Measurements from ENCODE around the gene MTG2. TPM values are rescaled to one million over a fixed set of nuclear protein-coding genes. Genes with fewer than 3 reads are reported as not detected.

Gene MTG2
- total and polyA plus RNA-seq, 2 of the 13 experiments (the other 11 are each of a cell fraction or from before 2014, with no cell fraction given): 20.4 to 37.8 TPM

DNA sequence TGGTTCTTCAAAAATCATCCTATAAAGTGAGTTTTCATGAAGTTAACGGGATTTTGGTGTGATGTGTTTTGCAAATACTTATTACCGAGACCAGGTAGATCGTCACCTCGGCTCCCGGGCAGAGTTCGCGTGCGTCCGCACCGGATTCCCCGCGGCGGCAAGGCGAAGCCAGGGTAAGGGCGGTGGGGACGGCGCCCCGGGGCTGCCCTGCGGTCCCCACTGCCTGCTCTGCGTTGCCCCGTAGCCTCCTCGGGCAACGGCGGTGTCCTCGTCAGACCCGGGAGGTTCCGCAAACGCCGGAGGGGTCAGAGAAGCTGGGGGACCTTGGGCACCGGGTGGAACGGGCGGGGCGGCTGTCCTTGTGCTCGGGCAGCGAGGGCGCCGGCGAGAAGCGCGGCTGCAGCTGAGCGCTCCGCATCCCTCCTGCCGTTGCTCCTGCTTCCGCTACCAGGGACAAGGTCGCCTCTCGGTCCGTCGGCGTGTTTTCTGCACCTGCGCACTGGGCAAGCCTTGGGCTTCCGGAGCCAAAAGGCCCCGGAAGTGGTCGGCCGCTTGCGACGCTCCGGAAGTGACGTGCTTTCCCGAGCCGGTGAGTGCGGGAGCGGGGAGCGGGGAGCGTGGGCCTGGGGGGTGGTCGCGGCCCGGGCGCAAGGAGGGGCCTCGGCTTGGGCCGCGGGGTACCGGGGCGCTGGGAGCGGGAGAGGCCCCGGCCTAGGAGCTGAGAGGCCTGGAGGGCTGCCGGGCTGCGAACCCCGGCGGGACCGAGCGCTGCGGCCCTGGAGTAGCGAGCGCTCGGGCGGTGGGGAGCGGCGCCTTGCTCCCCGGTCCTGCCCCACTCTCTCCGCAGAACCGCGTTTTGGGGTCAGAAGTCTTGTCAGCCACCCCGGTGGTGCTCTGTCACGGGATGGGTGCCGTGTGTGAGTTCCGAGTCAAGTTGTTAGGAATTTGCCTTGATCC lies at the start of gene MTG2 (continued):
- TF ChIP-seq, protein P1, sequence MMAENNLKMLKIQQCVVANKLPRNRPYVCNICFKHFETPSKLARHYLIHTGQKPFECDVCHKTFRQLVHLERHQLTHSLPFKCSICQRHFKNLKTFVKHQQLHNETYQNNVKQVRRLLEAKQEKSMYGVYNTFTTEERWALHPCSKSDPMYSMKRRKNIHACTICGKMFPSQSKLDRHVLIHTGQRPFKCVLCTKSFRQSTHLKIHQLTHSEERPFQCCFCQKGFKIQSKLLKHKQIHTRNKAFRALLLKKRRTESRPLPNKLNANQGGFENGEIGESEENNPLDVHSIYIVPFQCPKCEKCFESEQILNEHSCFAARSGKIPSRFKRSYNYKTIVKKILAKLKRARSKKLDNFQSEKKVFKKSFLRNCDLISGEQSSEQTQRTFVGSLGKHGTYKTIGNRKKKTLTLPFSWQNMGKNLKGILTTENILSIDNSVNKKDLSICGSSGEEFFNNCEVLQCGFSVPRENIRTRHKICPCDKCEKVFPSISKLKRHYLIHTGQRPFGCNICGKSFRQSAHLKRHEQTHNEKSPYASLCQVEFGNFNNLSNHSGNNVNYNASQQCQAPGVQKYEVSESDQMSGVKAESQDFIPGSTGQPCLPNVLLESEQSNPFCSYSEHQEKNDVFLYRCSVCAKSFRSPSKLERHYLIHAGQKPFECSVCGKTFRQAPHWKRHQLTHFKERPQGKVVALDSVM (CRISPR knock-in tag; IDR thresholded peaks at IDR 0.05): peak; percentile 83
- no peak for TF ChIP-seq IKZF1 (IDR thresholded peaks at IDR 0.05)
- peak; percentile 47 for TF ChIP-seq SIX4 (CRISPR knock-in tag; IDR thresholded peaks at IDR 0.05)
- peak; percentile 64 for TF ChIP-seq TBL1XR1 (IDR thresholded peaks at IDR 0.05; ENCODE audit: borderline replicate concordance, low read length, partially characterized antibody)
- peak; percentile 99; the same call in 1 of the 2 replicates for TF ChIP-seq MZF1 (CRISPR knock-in tag; IDR thresholded peaks at IDR 0.05; ENCODE audit: borderline replicate concordance)
- TF ChIP-seq SPEN (CRISPR knock-in tag; IDR thresholded peaks at IDR 0.05; ENCODE audit: low read depth): peak; percentile 98
- TF ChIP-seq KMT2B (CRISPR knock-in tag; IDR thresholded peaks at IDR 0.05): peak; percentile 98
- peak; percentile 93 for TF ChIP-seq TAF15 (IDR thresholded peaks at IDR 0.05; ENCODE audit: low read depth, low read length, poor library complexity, severe bottlenecking)
- TF ChIP-seq ELF1 (CRISPR knock-in tag; IDR thresholded peaks at IDR 0.05): peak; percentile 98
- TF ChIP-seq KLF9 (CRISPR knock-in tag; IDR thresholded peaks at IDR 0.05; ENCODE audit: low read depth): no peak
- no peak for TF ChIP-seq ZMYM2 (CRISPR knock-in tag; IDR thresholded peaks at IDR 0.05)
- peak; percentile 98; the same call in 1 of the 2 replicates for TF ChIP-seq ZNF614 (CRISPR knock-in tag; IDR thresholded peaks at IDR 0.05; ENCODE audit: borderline replicate concordance)
- TF ChIP-seq ZNF572 (CRISPR knock-in tag; IDR thresholded peaks at IDR 0.05): peak; percentile 100
- TF ChIP-seq ZNF329 (CRISPR knock-in tag; IDR thresholded peaks at IDR 0.05; ENCODE audit: low read depth): no peak
- TF ChIP-seq, protein P2, sequence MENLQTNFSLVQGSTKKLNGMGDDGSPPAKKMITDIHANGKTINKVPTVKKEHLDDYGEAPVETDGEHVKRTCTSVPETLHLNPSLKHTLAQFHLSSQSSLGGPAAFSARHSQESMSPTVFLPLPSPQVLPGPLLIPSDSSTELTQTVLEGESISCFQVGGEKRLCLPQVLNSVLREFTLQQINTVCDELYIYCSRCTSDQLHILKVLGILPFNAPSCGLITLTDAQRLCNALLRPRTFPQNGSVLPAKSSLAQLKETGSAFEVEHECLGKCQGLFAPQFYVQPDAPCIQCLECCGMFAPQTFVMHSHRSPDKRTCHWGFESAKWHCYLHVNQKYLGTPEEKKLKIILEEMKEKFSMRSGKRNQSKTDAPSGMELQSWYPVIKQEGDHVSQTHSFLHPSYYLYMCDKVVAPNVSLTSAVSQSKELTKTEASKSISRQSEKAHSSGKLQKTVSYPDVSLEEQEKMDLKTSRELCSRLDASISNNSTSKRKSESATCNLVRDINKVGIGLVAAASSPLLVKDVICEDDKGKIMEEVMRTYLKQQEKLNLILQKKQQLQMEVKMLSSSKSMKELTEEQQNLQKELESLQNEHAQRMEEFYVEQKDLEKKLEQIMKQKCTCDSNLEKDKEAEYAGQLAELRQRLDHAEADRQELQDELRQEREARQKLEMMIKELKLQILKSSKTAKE (CRISPR knock-in tag; IDR thresholded peaks at IDR 0.05; ENCODE audit: borderline replicate concordance): peak; percentile 79
- peak; percentile 80; the same call in 1 of the 2 replicates for TF ChIP-seq NFE2L1 (CRISPR knock-in tag; IDR thresholded peaks at IDR 0.05; ENCODE audit: borderline replicate concordance)
- peak; percentile 93 for TF ChIP-seq ZNF564 (CRISPR knock-in tag; IDR thresholded peaks at IDR 0.05)
- TF ChIP-seq ZNF543 (CRISPR knock-in tag; IDR thresholded peaks at IDR 0.05): peak; percentile 97; the same call in 1 of the 2 replicates
- peak; percentile 95; the same call in 1 of the 2 replicates for TF ChIP-seq ZNF260 (CRISPR knock-in tag; IDR thresholded peaks at IDR 0.05; ENCODE audit: borderline replicate concordance, low read depth)
- peak; percentile 64; the same call in 1 of the 2 replicates for TF ChIP-seq ZNF878 (CRISPR knock-in tag; IDR thresholded peaks at IDR 0.05)
- TF ChIP-seq ZNF75D (CRISPR knock-in tag; IDR thresholded peaks at IDR 0.05; ENCODE audit: borderline replicate concordance): no peak
- TF ChIP-seq, protein P3, sequence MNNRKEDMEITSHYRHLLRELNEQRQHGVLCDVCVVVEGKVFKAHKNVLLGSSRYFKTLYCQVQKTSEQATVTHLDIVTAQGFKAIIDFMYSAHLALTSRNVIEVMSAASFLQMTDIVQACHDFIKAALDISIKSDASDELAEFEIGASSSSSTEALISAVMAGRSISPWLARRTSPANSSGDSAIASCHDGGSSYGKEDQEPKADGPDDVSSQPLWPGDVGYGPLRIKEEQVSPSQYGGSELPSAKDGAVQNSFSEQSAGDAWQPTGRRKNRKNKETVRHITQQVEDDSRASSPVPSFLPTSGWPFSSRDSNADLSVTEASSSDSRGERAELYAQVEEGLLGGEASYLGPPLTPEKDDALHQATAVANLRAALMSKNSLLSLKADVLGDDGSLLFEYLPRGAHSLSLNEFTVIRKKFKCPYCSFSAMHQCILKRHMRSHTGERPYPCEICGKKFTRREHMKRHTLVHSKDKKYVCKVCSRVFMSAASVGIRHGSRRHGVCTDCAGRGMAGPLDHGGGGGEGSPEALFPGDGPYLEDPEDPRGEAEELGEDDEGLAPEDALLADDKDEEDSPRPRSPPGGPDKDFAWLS (CRISPR knock-in tag; IDR thresholded peaks at IDR 0.05; ENCODE audit: borderline replicate concordance): peak; percentile 78; the same call in 1 of the 2 replicates
- peak; percentile 99 for TF ChIP-seq ZNF256 (CRISPR knock-in tag; conservative IDR thresholded peaks at IDR 0.05)
- peak; percentile 84 for TF ChIP-seq MIXL1 (CRISPR knock-in tag; IDR thresholded peaks at IDR 0.05)
- peak; percentile 61; the same call in 1 of the 2 replicates for TF ChIP-seq ZNF12 (CRISPR knock-in tag; IDR thresholded peaks at IDR 0.05)

Data from HepG2 (cell line).